ENCODE results near the gene FXYD3.
A peak's percentile ranks its signal among the peaks of the same experiment; 100 is the strongest.

The FXYD3 gene

GRCh38 chr19:35136231-35136630 is 20.6 kb downstream of the FXYD3 start:
- Histone ChIP-seq H4K5ac (ENCODE audit: low read length) (no peak overlapping the region), H3K23ac (ENCODE audit: low read length) (no peak overlapping the region), H3K27ac (ENCODE audit: low read depth, low read length) (no peak overlapping the region), H3K56ac (ENCODE audit: low read length) (no peak overlapping the region), H3K9ac (ENCODE audit: low read length) (no peak overlapping the region), H4K8ac (ENCODE audit: low read depth, low read length) (no peak overlapping the region), H3K4me2 (ENCODE audit: low read length) (no peak overlapping the region), H3K79me2 (ENCODE audit: control insufficient read depth, insufficient read depth, low read length) (no peaks in the 10 kb centered on the region), H2BK120ac (ENCODE audit: low read depth, low read length) (no peak overlapping the region), H2BK15ac (replicated peaks; ENCODE audit: low read depth) (no peak overlapping the region), H2AK5ac (ENCODE audit: low read length) (no peak overlapping the region), H3K4me1 (ENCODE audit: control insufficient read depth, low read depth, low read length) (peaks cover 1% of the 10 kb centered on the region), H3K4me3 (ENCODE audit: low read length) (no peak overlapping the region), H3K36me3 (ENCODE audit: control insufficient read depth, insufficient read depth, low read length) (no peaks in the 10 kb centered on the region), H3K79me1 (ENCODE audit: low read length) (no peaks in the 10 kb centered on the region), H3K27me3 (ENCODE audit: insufficient read depth, low read length, poor library complexity) (no peaks in the 10 kb centered on the region), H3K18ac (ENCODE audit: low read length) (no peak overlapping the region), H3K4ac (ENCODE audit: low read depth, low read length) (no peak overlapping the region), H2BK5ac (ENCODE audit: low read length) (no peak overlapping the region)
- DNase-seq = no peak
- no CpG with 5 or more reads among the region's 11 CpGs for WGBS (ENCODE audit: extremely low coverage, insufficient coverage, low lambda C conversion rate)

GRCh38 chr19:35136977-35137702 is 21.5 kb downstream of the FXYD3 start:
- no peak overlapping the region for H3K4ac ChIP-seq (ENCODE audit: low read depth, low read length)
- H2BK15ac ChIP-seq (replicated peaks; ENCODE audit: low read depth) = no peak overlapping the region
- no peaks in the 10 kb centered on the region for H3K36me3 ChIP-seq (ENCODE audit: control insufficient read depth, insufficient read depth, low read length)
- H3K18ac ChIP-seq (ENCODE audit: low read length) = no peak overlapping the region
- H3K56ac ChIP-seq (ENCODE audit: low read length) = no peak overlapping the region
- no peak overlapping the region for H3K27ac ChIP-seq (ENCODE audit: low read depth, low read length)
- H3K79me2 ChIP-seq (ENCODE audit: control insufficient read depth, insufficient read depth, low read length) = no peaks in the 10 kb centered on the region
- peaks cover 1% of the 10 kb centered on the region for H3K4me1 ChIP-seq (ENCODE audit: control insufficient read depth, low read depth, low read length)
- no peak overlapping the region for H3K9ac ChIP-seq (ENCODE audit: low read length)
- no peak overlapping the region for H4K8ac ChIP-seq (ENCODE audit: low read depth, low read length)
- H3K79me1 ChIP-seq (ENCODE audit: low read length) = no peaks in the 10 kb centered on the region
- no peak overlapping the region for H3K4me3 ChIP-seq (ENCODE audit: low read length)
- no peak overlapping the region for H3K4me2 ChIP-seq (ENCODE audit: low read length)
- H3K23ac ChIP-seq (ENCODE audit: low read length) = no peak overlapping the region
- no peak overlapping the region for H2BK5ac ChIP-seq (ENCODE audit: low read length)
- no peak for DNase-seq
- WGBS (ENCODE audit: extremely low coverage, insufficient coverage, low lambda C conversion rate) = no CpG with 5 or more reads among the region's 9 CpGs
- H4K5ac ChIP-seq (ENCODE audit: low read length) = no peak overlapping the region
- H2AK5ac ChIP-seq (ENCODE audit: low read length) = no peak overlapping the region
- no peak overlapping the region for H2BK120ac ChIP-seq (ENCODE audit: low read depth, low read length)
- no peaks in the 10 kb centered on the region for H3K27me3 ChIP-seq (ENCODE audit: insufficient read depth, low read length, poor library complexity)

- no peak within 1 kb of the TSS for H4K5ac ChIP-seq (ENCODE audit: low read length)
- H4K8ac ChIP-seq (ENCODE audit: low read depth, low read length) = no peak within 1 kb of the TSS
Observed at GRCh38 chr19:35138305-35138892, 22.8 kb downstream of the FXYD3 start, which contains the start of gene FXYD1. FXYD1 (plus strand) TSS chr19:35138824; CDS start chr19:35140080, 1,256 bp downstream.

GRCh38 chr19:35140207-35140961 is 24.8 kb downstream of the FXYD3 start:
- DNase-seq = no peak
- Histone ChIP-seq H3K4me1 (ENCODE audit: control insufficient read depth, low read depth, low read length) (peaks cover 4% of the 10 kb centered on the region), H4K5ac (ENCODE audit: low read length) (no peak overlapping the region), H2BK120ac (ENCODE audit: low read depth, low read length) (no peak overlapping the region), H3K79me2 (ENCODE audit: control insufficient read depth, insufficient read depth, low read length) (no peaks in the 10 kb centered on the region), H3K23ac (ENCODE audit: low read length) (no peak overlapping the region), H4K8ac (ENCODE audit: low read depth, low read length) (no peak overlapping the region), H3K79me1 (ENCODE audit: low read length) (no peaks in the 10 kb centered on the region), H2AK5ac (ENCODE audit: low read length) (no peak overlapping the region), H3K36me3 (ENCODE audit: control insufficient read depth, insufficient read depth, low read length) (no peaks in the 10 kb centered on the region), H3K4me2 (ENCODE audit: low read length) (no peak overlapping the region), H2BK5ac (ENCODE audit: low read length) (no peak overlapping the region), H3K56ac (ENCODE audit: low read length) (peak overlapping the region; percentile 62), H3K4me3 (ENCODE audit: low read length) (no peak overlapping the region), H3K9ac (ENCODE audit: low read length) (no peak overlapping the region), H3K18ac (ENCODE audit: low read length) (no peak overlapping the region), H3K27ac (ENCODE audit: low read depth, low read length) (no peak overlapping the region), H3K4ac (ENCODE audit: low read depth, low read length) (no peak overlapping the region), H3K27me3 (ENCODE audit: insufficient read depth, low read length, poor library complexity) (peaks cover 6% of the 10 kb centered on the region), H2BK15ac (replicated peaks; ENCODE audit: low read depth) (no peak overlapping the region)
- no CpG with 5 or more reads among the region's 12 CpGs for WGBS (ENCODE audit: extremely low coverage, insufficient coverage, low lambda C conversion rate)

More at GRCh38 chr19:35138305-35138892, 22.8 kb downstream of the FXYD3 start, which contains the start of gene FXYD1:
- H3K23ac ChIP-seq (ENCODE audit: low read length) = no peak within 1 kb of the TSS
- no peaks in the 10 kb centered on the region for H3K79me2 ChIP-seq (ENCODE audit: control insufficient read depth, insufficient read depth, low read length)
- no peak within 1 kb of the TSS for H2BK120ac ChIP-seq (ENCODE audit: low read depth, low read length)
- no peak within 1 kb of the TSS for H2AK5ac ChIP-seq (ENCODE audit: low read length)
- no peak within 1 kb of the TSS for H3K18ac ChIP-seq (ENCODE audit: low read length)
- H2BK5ac ChIP-seq (ENCODE audit: low read length) = no peak within 1 kb of the TSS
- no peak within 1 kb of the TSS for H3K27ac ChIP-seq (ENCODE audit: low read depth, low read length)
- no peak for DNase-seq
- peaks cover 1% of the 10 kb centered on the region for H3K4me1 ChIP-seq (ENCODE audit: control insufficient read depth, low read depth, low read length)
- no peak within 1 kb of the TSS for H3K9ac ChIP-seq (ENCODE audit: low read length)
- H3K4ac ChIP-seq (ENCODE audit: low read depth, low read length) = no peak within 1 kb of the TSS
- no peaks in the 10 kb centered on the region for H3K79me1 ChIP-seq (ENCODE audit: low read length)
- no peak within 1 kb of the TSS for H3K4me2 ChIP-seq (ENCODE audit: low read length)
- H3K56ac ChIP-seq (ENCODE audit: low read length) = peak within 1 kb of the TSS; percentile 20
- H2BK15ac ChIP-seq (replicated peaks; ENCODE audit: low read depth) = no peak within 1 kb of the TSS
- H3K4me3 ChIP-seq (ENCODE audit: low read length) = no peak within 1 kb of the TSS
- H3K27me3 ChIP-seq (ENCODE audit: insufficient read depth, low read length, poor library complexity) = no peaks in the 10 kb centered on the region
- no peaks in the 10 kb centered on the region for H3K36me3 ChIP-seq (ENCODE audit: control insufficient read depth, insufficient read depth, low read length)
- WGBS (ENCODE audit: extremely low coverage, insufficient coverage, low lambda C conversion rate) = no CpG with 5 or more reads among the region's 18 CpGs

GRCh38 chr19:35140962-35141836 is 25.6 kb downstream of the FXYD3 start:
- H3K4ac ChIP-seq (ENCODE audit: low read depth, low read length) = no peak overlapping the region
- no peak overlapping the region for H2AK5ac ChIP-seq (ENCODE audit: low read length)
- DNase-seq = peak; percentile 95
- no peak overlapping the region for H4K5ac ChIP-seq (ENCODE audit: low read length)
- H3K9ac ChIP-seq (ENCODE audit: low read length) = no peak overlapping the region
- H3K79me1 ChIP-seq (ENCODE audit: low read length) = no peaks in the 10 kb centered on the region
- peaks cover 6% of the 10 kb centered on the region for H3K27me3 ChIP-seq (ENCODE audit: insufficient read depth, low read length, poor library complexity)
- WGBS (ENCODE audit: extremely low coverage, insufficient coverage, low lambda C conversion rate) = no CpG with 5 or more reads among the region's 48 CpGs
- peak overlapping the region; percentile 68 for H3K56ac ChIP-seq (ENCODE audit: low read length)
- no peak overlapping the region for H2BK120ac ChIP-seq (ENCODE audit: low read depth, low read length)
- no peak overlapping the region for H3K23ac ChIP-seq (ENCODE audit: low read length)
- no peak overlapping the region for H2BK15ac ChIP-seq (replicated peaks; ENCODE audit: low read depth)
- H3K4me1 ChIP-seq (ENCODE audit: control insufficient read depth, low read depth, low read length) = peaks cover 4% of the 10 kb centered on the region
- no peaks in the 10 kb centered on the region for H3K79me2 ChIP-seq (ENCODE audit: control insufficient read depth, insufficient read depth, low read length)
- no peak overlapping the region for H4K8ac ChIP-seq (ENCODE audit: low read depth, low read length)
- peak overlapping the region; percentile 44 for H3K4me2 ChIP-seq (ENCODE audit: low read length)
- H3K4me3 ChIP-seq (ENCODE audit: low read length) = no peak overlapping the region
- H3K18ac ChIP-seq (ENCODE audit: low read length) = no peak overlapping the region
- no peaks in the 10 kb centered on the region for H3K36me3 ChIP-seq (ENCODE audit: control insufficient read depth, insufficient read depth, low read length)
- H2BK5ac ChIP-seq (ENCODE audit: low read length) = no peak overlapping the region
- no peak overlapping the region for H3K27ac ChIP-seq (ENCODE audit: low read depth, low read length)

Measured in mesendoderm (in vitro differentiated cells).